ENCODE data around the gene TBPL1.

TBPL1 gene

GRCh38 chr6:134015719-134016557 lies 62.9 kb downstream of the TBPL1 start:
- H3K27ac ChIP-seq (ENCODE audit: low read length), result no peak overlapping the region
- H3K4me3 ChIP-seq (ENCODE audit: low read depth in 1 of 2, low read length in 2 of 2), result no peak overlapping the region
- no peaks in the 10 kb centered on the region for H3K27me3 ChIP-seq (ENCODE audit: low read depth, low read length)
- no peaks in the 10 kb centered on the region for H3K9me3 ChIP-seq (ENCODE audit: control insufficient read depth in 1 of 2, low read length in 2 of 2)
- peaks cover 0 to 3% of the 10 kb centered on the region in 2 donors for H3K4me1 ChIP-seq (ENCODE audit: control insufficient read depth in 1 of 2, insufficient read depth in 2 of 2, low read length in 2 of 2)
- no peaks in the 10 kb centered on the region for H3K36me3 ChIP-seq (ENCODE audit: control insufficient read depth in 1 of 2, insufficient read depth in 2 of 2, low read length in 2 of 2)

GRCh38 chr6:134016558-134016814 lies 63.5 kb downstream of the TBPL1 start:
- H3K4me1 ChIP-seq (ENCODE audit: control insufficient read depth in 1 of 2, insufficient read depth in 2 of 2, low read length in 2 of 2), result peaks cover 0 to 3% of the 10 kb centered on the region in 2 donors
- H3K9me3 ChIP-seq (ENCODE audit: control insufficient read depth in 1 of 2, low read length in 2 of 2), result no peaks in the 10 kb centered on the region
- H3K4me3 ChIP-seq (ENCODE audit: low read depth in 1 of 2, low read length in 2 of 2), result no peak overlapping the region
- no peak overlapping the region for H3K27ac ChIP-seq (ENCODE audit: low read length)
- H3K27me3 ChIP-seq (ENCODE audit: low read depth, low read length), result no peaks in the 10 kb centered on the region
- no peaks in the 10 kb centered on the region for H3K36me3 ChIP-seq (ENCODE audit: control insufficient read depth in 1 of 2, insufficient read depth in 2 of 2, low read length in 2 of 2)

- no peak overlapping the region for H3K4me3 ChIP-seq (ENCODE audit: low read depth in 1 of 2, low read length in 2 of 2)
Observed at GRCh38 chr6:134020071-134020470, 67.0 kb downstream of the TBPL1 start.

GRCh38 chr6:134020543-134020942 lies 67.5 kb downstream of the TBPL1 start:
- H3K27ac ChIP-seq (ENCODE audit: low read length), result no peak overlapping the region
- H3K36me3 ChIP-seq (ENCODE audit: control insufficient read depth in 1 of 2, insufficient read depth in 2 of 2, low read length in 2 of 2), result no peaks in the 10 kb centered on the region
- H3K4me1 ChIP-seq (ENCODE audit: control insufficient read depth in 1 of 2, insufficient read depth in 2 of 2, low read length in 2 of 2), result peaks cover 0 to 3% of the 10 kb centered on the region in 2 donors
- H3K9me3 ChIP-seq (ENCODE audit: control insufficient read depth in 1 of 2, low read length in 2 of 2), result no peaks in the 10 kb centered on the region
- H3K4me3 ChIP-seq (ENCODE audit: low read depth in 1 of 2, low read length in 2 of 2), result no peak overlapping the region
- H3K27me3 ChIP-seq (ENCODE audit: low read depth, low read length), result no peaks in the 10 kb centered on the region

More at GRCh38 chr6:134020071-134020470, 67.0 kb downstream of the TBPL1 start:
- Histone ChIP-seq H3K27me3 (ENCODE audit: low read depth, low read length) (no peaks in the 10 kb centered on the region), H3K9me3 (ENCODE audit: control insufficient read depth in 1 of 2, low read length in 2 of 2) (no peaks in the 10 kb centered on the region), H3K4me1 (ENCODE audit: control insufficient read depth in 1 of 2, insufficient read depth in 2 of 2, low read length in 2 of 2) (peaks cover 0 to 3% of the 10 kb centered on the region in 2 donors), H3K27ac (ENCODE audit: low read length) (no peak overlapping the region), H3K36me3 (ENCODE audit: control insufficient read depth in 1 of 2, insufficient read depth in 2 of 2, low read length in 2 of 2) (no peaks in the 10 kb centered on the region)

- H3K9me3 ChIP-seq (ENCODE audit: control insufficient read depth in 1 of 2, low read length in 2 of 2), result no peaks in the 10 kb centered on the region
- no peak overlapping the region for H3K4me3 ChIP-seq (ENCODE audit: low read depth in 1 of 2, low read length in 2 of 2)
- H3K27me3 ChIP-seq (ENCODE audit: low read depth, low read length), result no peaks in the 10 kb centered on the region
- H3K27ac ChIP-seq (ENCODE audit: low read length), result no peak overlapping the region
- H3K36me3 ChIP-seq (ENCODE audit: control insufficient read depth in 1 of 2, insufficient read depth in 2 of 2, low read length in 2 of 2), result no peaks in the 10 kb centered on the region
- H3K4me1 ChIP-seq (ENCODE audit: control insufficient read depth in 1 of 2, insufficient read depth in 2 of 2, low read length in 2 of 2), result peaks cover 0 to 3% of the 10 kb centered on the region in 2 donors
Observed at GRCh38 chr6:134020968-134021367, 67.9 kb downstream of the TBPL1 start.

- Histone ChIP-seq H3K4me1 (ENCODE audit: control insufficient read depth in 1 of 2, insufficient read depth in 2 of 2, low read length in 2 of 2) (peaks cover 0 to 3% of the 10 kb centered on the region in 2 donors), H3K9me3 (ENCODE audit: control insufficient read depth in 1 of 2, low read length in 2 of 2) (no peaks in the 10 kb centered on the region), H3K4me3 (ENCODE audit: low read depth in 1 of 2, low read length in 2 of 2) (no peak overlapping the region), H3K27me3 (ENCODE audit: low read depth, low read length) (no peaks in the 10 kb centered on the region), H3K27ac (ENCODE audit: low read length) (no peak overlapping the region), H3K36me3 (ENCODE audit: control insufficient read depth in 1 of 2, insufficient read depth in 2 of 2, low read length in 2 of 2) (no peaks in the 10 kb centered on the region)
Observed at GRCh38 chr6:134021396-134022122, 68.5 kb downstream of the TBPL1 start.

GRCh38 chr6:134022650-134023049 lies 69.6 kb downstream of the TBPL1 start:
- Histone ChIP-seq H3K36me3 (ENCODE audit: control insufficient read depth in 1 of 2, insufficient read depth in 2 of 2, low read length in 2 of 2) (no peaks in the 10 kb centered on the region), H3K4me3 (ENCODE audit: low read depth in 1 of 2, low read length in 2 of 2) (no peak overlapping the region), H3K27me3 (ENCODE audit: low read depth, low read length) (no peaks in the 10 kb centered on the region), H3K4me1 (ENCODE audit: control insufficient read depth in 1 of 2, insufficient read depth in 2 of 2, low read length in 2 of 2) (peaks cover 0 to 3% of the 10 kb centered on the region in 2 donors), H3K27ac (ENCODE audit: low read length) (no peak overlapping the region), H3K9me3 (ENCODE audit: control insufficient read depth in 1 of 2, low read length in 2 of 2) (no peaks in the 10 kb centered on the region)

- H3K36me3 ChIP-seq (ENCODE audit: control insufficient read depth in 1 of 2, insufficient read depth in 2 of 2, low read length in 2 of 2), result no peaks in the 10 kb centered on the region
- no peak overlapping the region for H3K27ac ChIP-seq (ENCODE audit: low read length)
- H3K27me3 ChIP-seq (ENCODE audit: low read depth, low read length), result no peaks in the 10 kb centered on the region
- no peak overlapping the region for H3K4me3 ChIP-seq (ENCODE audit: low read depth in 1 of 2, low read length in 2 of 2)
- no peaks in the 10 kb centered on the region for H3K9me3 ChIP-seq (ENCODE audit: control insufficient read depth in 1 of 2, low read length in 2 of 2)
- H3K4me1 ChIP-seq (ENCODE audit: control insufficient read depth in 1 of 2, insufficient read depth in 2 of 2, low read length in 2 of 2), result no peaks in the 10 kb centered on the region
Observed at GRCh38 chr6:134026597-134026996, 73.6 kb downstream of the TBPL1 start.

GRCh38 chr6:134028438-134028837 lies 75.4 kb downstream of the TBPL1 start:
- Histone ChIP-seq H3K4me1 (ENCODE audit: control insufficient read depth in 1 of 2, insufficient read depth in 2 of 2, low read length in 2 of 2) (no peaks in the 10 kb centered on the region), H3K27ac (ENCODE audit: low read length) (no peak overlapping the region), H3K27me3 (ENCODE audit: low read depth, low read length) (no peaks in the 10 kb centered on the region), H3K4me3 (ENCODE audit: low read depth in 1 of 2, low read length in 2 of 2) (no peak overlapping the region), H3K36me3 (ENCODE audit: control insufficient read depth in 1 of 2, insufficient read depth in 2 of 2, low read length in 2 of 2) (no peaks in the 10 kb centered on the region), H3K9me3 (ENCODE audit: control insufficient read depth in 1 of 2, low read length in 2 of 2) (no peaks in the 10 kb centered on the region)

GRCh38 chr6:134029495-134030455 lies 76.8 kb downstream of the TBPL1 start:
- Histone ChIP-seq H3K27ac (ENCODE audit: low read length) (no peak overlapping the region), H3K4me1 (ENCODE audit: control insufficient read depth in 1 of 2, insufficient read depth in 2 of 2, low read length in 2 of 2) (no peaks in the 10 kb centered on the region), H3K27me3 (ENCODE audit: low read depth, low read length) (no peaks in the 10 kb centered on the region), H3K9me3 (ENCODE audit: control insufficient read depth in 1 of 2, low read length in 2 of 2) (no peaks in the 10 kb centered on the region), H3K4me3 (ENCODE audit: low read depth in 1 of 2, low read length in 2 of 2) (no peak overlapping the region), H3K36me3 (ENCODE audit: control insufficient read depth in 1 of 2, insufficient read depth in 2 of 2, low read length in 2 of 2) (no peaks in the 10 kb centered on the region)

GRCh38 chr6:134031696-134032255 lies 78.8 kb downstream of the TBPL1 start:
- no peaks in the 10 kb centered on the region for H3K9me3 ChIP-seq (ENCODE audit: control insufficient read depth in 1 of 2, low read length in 2 of 2)
- no peaks in the 10 kb centered on the region for H3K27me3 ChIP-seq (ENCODE audit: low read depth, low read length)
- H3K4me3 ChIP-seq (ENCODE audit: low read depth in 1 of 2, low read length in 2 of 2), result no peak overlapping the region
- H3K36me3 ChIP-seq (ENCODE audit: control insufficient read depth in 1 of 2, insufficient read depth in 2 of 2, low read length in 2 of 2), result no peaks in the 10 kb centered on the region
- peaks cover 0 to 4% of the 10 kb centered on the region in 2 donors for H3K4me1 ChIP-seq (ENCODE audit: control insufficient read depth in 1 of 2, insufficient read depth in 2 of 2, low read length in 2 of 2)
- no peak overlapping the region for H3K27ac ChIP-seq (ENCODE audit: low read length)
